Activated CD4-positive, alpha-beta T cell treated with anti-CD3 and anti-CD28 coated beads, Interleukin-2, Interleukin-4, amounts not matched to agents 100 ng/mL and 50 ng/mL, durations not matched to agents 16 hours and 8 hours (primary cell): ENCODE results near the gene SIRT2.

Experiments used
- DNase-seq: peaks from one replicate; pipeline ENCODE4 v3.0.0-alpha.2; 2020; ENCODE audit warnings: low spot score

SIRT2 gene

GRCh38 chr19:38845374-38846024 lies 53.9 kb downstream of the SIRT2 start:
- DNase-seq: no peak

GRCh38 chr19:38844093-38844686 lies 55.2 kb downstream of the SIRT2 start:
- DNase-seq: no peak

GRCh38 chr19:38843175-38843758 lies 56.2 kb downstream of the SIRT2 start:
- no peak for DNase-seq

GRCh38 chr19:38842439-38843174 lies 56.8 kb downstream of the SIRT2 start:
- DNase-seq: peak; percentile 67

GRCh38 chr19:38841787-38842438 lies 57.5 kb downstream of the SIRT2 start:
- DNase-seq: no peak

GRCh38 chr19:38841180-38841766 lies 58.1 kb downstream of the SIRT2 start:
- DNase-seq: no peak

- DNase-seq: no peak
Measured at GRCh38 chr19:38840583-38840968, 58.8 kb downstream of the SIRT2 start.

GRCh38 chr19:38839816-38840582 lies 59.4 kb downstream of the SIRT2 start:
- no peak for DNase-seq

GRCh38 chr19:38838986-38839761 lies 60.2 kb downstream of the SIRT2 start:
- DNase-seq: no peak

- no peak for DNase-seq
Measured at GRCh38 chr19:38838208-38838985, 61.0 kb downstream of the SIRT2 start.

GRCh38 chr19:38837656-38838121 lies 61.7 kb downstream of the SIRT2 start:
- DNase-seq: no peak

GRCh38 chr19:38836983-38837626 lies 62.3 kb downstream of the SIRT2 start:
- DNase-seq: no peak

GRCh38 chr19:38836159-38836982 lies 63.0 kb downstream of the SIRT2 start:
- no peak for DNase-seq

- DNase-seq: no peak
Measured at GRCh38 chr19:38834590-38834989, 64.8 kb downstream of the SIRT2 start.

GRCh38 chr19:38834104-38834490 lies 65.3 kb downstream of the SIRT2 start:
- no peak for DNase-seq

- no peak for DNase-seq
Measured at GRCh38 chr19:38833092-38833425, 66.4 kb downstream of the SIRT2 start.

- no peak for DNase-seq
Measured at GRCh38 chr19:38831142-38831605, 68.2 kb downstream of the SIRT2 start.

- DNase-seq: no peak
Measured at GRCh38 chr19:38830039-38830733, 69.2 kb downstream of the SIRT2 start.
